LHCN-M2 (cell line): ENCODE measurements around the gene MINPP1. TPM values are rescaled to one million over a fixed set of nuclear protein-coding genes. Genes with fewer than 3 reads are reported as not detected.

Experiments
- total RNA-seq: library from RNA; depleted of rRNA; stranded (reverse); fragments of >200 nt; gene quantifications from 2 replicates; pipeline ENCODE4 v1.2.3, GENCODE V29; 2014; rRNA removed

MINPP1 gene
- total RNA-seq, 1 experiment from 2014 or later: 43.1 TPM

Other genes starting within 250 kb of the MINPP1 start
- 0.90 and 1.4 TPM in 2 replicates for gene NUTM2D, start 147.1 kb upstream of the MINPP1 start, total RNA-seq
- 34.5 and 41.2 TPM in 2 replicates for gene PAPSS2, start 155.0 kb downstream of the MINPP1 start, total RNA-seq